ENCODE results near the gene ACE.

The ACE gene

DNA sequence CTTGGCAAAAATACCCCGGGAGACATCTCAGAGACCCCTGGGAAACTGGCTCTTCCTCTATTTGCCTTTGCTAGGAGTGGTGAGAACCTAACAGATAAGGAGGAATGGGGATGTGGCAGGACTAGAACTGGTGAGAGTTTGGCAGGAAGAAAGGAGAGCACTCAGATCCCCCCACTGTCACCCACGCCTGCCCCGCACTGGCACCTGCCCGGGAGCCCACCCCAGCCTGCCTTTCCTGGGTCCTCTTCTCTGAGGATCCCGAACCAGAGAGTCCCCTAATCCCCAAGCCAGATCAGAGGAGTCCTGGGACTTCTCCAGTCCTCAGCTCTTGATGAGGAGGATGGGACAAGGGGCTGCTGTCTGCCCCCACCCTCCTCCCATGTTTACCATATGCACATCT is 50.0 kb downstream of the ACE start:
- no peak overlapping the region for H3K9ac ChIP-seq (ENCODE audit: insufficient read length, low read depth)
- H3K4me3 ChIP-seq (ENCODE audit: insufficient read length, low read depth), result no peak overlapping the region
- H3K9me3 ChIP-seq (ENCODE audit: insufficient read depth, low read length), result no peaks in the 10 kb centered on the region
- no peak for DNase-seq (ENCODE audit: low read depth, low spot score)
- no peaks in the 10 kb centered on the region for H3K36me3 ChIP-seq (ENCODE audit: insufficient read depth, insufficient read length, low read length)
- H3K4me1 ChIP-seq (ENCODE audit: insufficient read depth, insufficient read length), result peaks cover 22% of the 10 kb centered on the region
- TF ChIP-seq SUZ12 (IDR thresholded peaks at IDR 0.05; ENCODE audit: extremely low read depth, insufficient read depth, insufficient read length) (no peak), YY1 (IDR thresholded peaks at IDR 0.05; ENCODE audit: insufficient read depth, insufficient read length) (no peak), ZNF274 (IDR thresholded peaks at IDR 0.05; ENCODE audit: low read depth, low read length) (no peak)
- H3K27me3 ChIP-seq (ENCODE audit: insufficient read depth, insufficient read length), result peaks cover 3% of the 10 kb centered on the region

DNA sequence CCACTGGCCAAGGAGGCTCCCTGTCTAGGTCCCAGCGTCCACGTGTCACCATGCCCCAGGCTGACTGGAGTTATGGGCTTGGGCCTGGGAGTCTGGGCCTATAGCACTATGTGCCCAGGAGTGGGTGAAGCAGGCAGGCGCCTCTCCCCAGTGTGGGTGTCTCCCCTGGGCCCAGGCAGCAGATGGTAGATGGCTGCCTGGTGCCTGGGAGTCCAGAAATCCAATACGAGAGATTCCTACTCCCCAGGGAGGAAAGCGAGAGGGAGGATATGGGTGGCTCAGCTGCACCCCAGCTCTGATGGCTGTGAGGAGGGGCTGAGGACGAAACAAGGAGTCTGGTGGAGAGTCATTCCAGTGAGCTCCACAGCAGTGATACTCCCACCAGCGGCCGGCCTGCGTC is 51.3 kb downstream of the ACE start:
- H3K4me1 ChIP-seq (ENCODE audit: insufficient read depth, insufficient read length), result peaks cover 18% of the 10 kb centered on the region
- DNase-seq (ENCODE audit: low read depth, low spot score), result no peak
- H3K9me3 ChIP-seq (ENCODE audit: insufficient read depth, low read length), result no peaks in the 10 kb centered on the region
- TF ChIP-seq ZNF274 (IDR thresholded peaks at IDR 0.05; ENCODE audit: low read depth, low read length), result no peak
- no peak for TF ChIP-seq YY1 (IDR thresholded peaks at IDR 0.05; ENCODE audit: insufficient read depth, insufficient read length)
- no peak for TF ChIP-seq SUZ12 (IDR thresholded peaks at IDR 0.05; ENCODE audit: extremely low read depth, insufficient read depth, insufficient read length)
- H3K9ac ChIP-seq (ENCODE audit: insufficient read length, low read depth), result no peak overlapping the region
- no peak overlapping the region for H3K4me3 ChIP-seq (ENCODE audit: insufficient read length, low read depth)
- H3K36me3 ChIP-seq (ENCODE audit: insufficient read depth, insufficient read length, low read length), result no peaks in the 10 kb centered on the region
- peaks cover 3% of the 10 kb centered on the region for H3K27me3 ChIP-seq (ENCODE audit: insufficient read depth, insufficient read length)

DNA sequence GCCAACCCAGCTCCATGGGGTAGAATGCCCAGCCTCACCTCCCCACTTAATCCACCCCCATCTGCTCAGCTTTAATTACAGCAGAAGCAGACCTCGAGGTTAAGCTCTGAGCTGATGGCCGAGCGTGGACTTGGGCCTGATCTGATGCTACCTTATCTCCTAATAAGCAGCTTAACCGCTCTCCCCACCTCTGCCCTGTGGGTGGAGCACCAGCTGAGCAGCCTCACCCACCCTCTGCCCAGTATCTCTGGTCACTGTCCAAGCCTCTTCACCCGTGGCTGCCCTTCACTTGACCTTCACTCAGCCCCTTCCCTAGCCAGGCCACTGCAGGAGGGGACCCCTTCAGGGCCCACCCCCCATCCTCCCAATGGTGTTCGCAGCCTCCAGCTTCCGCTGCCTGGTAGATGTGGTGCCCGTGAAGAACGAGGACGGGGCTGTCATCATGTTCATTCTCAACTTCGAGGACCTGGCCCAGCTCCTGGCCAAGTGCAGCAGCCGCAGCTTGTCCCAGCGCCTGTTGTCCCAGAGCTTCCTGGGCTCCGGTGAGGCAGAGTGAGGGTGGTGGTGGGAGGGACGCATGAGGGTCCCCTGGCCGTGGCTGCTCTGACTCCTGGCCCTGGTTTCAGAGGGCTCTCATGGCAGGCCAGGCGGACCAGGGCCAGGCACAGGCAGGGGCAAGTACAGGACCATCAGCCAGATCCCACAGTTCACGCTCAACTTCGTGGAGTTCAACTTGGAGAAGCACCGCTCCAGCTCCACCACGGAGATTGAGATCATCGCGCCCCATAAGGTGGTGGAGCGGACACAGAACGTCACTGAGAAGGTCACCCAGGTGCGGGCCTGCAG is 53.1 kb downstream of the ACE start:
- no peak overlapping the region for H3K9ac ChIP-seq (ENCODE audit: insufficient read length, low read depth)
- peaks cover 17% of the 10 kb centered on the region for H3K4me1 ChIP-seq (ENCODE audit: insufficient read depth, insufficient read length)
- no peak for TF ChIP-seq ZNF274 (IDR thresholded peaks at IDR 0.05; ENCODE audit: low read depth, low read length)
- no peak for TF ChIP-seq YY1 (IDR thresholded peaks at IDR 0.05; ENCODE audit: insufficient read depth, insufficient read length)
- TF ChIP-seq SUZ12 (IDR thresholded peaks at IDR 0.05; ENCODE audit: extremely low read depth, insufficient read depth, insufficient read length), result no peak
- H3K36me3 ChIP-seq (ENCODE audit: insufficient read depth, insufficient read length, low read length), result no peaks in the 10 kb centered on the region
- no peak overlapping the region for H3K4me3 ChIP-seq (ENCODE audit: insufficient read length, low read depth)
- no peaks in the 10 kb centered on the region for H3K27me3 ChIP-seq (ENCODE audit: insufficient read depth, insufficient read length)
- no peaks in the 10 kb centered on the region for H3K9me3 ChIP-seq (ENCODE audit: insufficient read depth, low read length)
- no peak for DNase-seq (ENCODE audit: low read depth, low spot score)

DNA sequence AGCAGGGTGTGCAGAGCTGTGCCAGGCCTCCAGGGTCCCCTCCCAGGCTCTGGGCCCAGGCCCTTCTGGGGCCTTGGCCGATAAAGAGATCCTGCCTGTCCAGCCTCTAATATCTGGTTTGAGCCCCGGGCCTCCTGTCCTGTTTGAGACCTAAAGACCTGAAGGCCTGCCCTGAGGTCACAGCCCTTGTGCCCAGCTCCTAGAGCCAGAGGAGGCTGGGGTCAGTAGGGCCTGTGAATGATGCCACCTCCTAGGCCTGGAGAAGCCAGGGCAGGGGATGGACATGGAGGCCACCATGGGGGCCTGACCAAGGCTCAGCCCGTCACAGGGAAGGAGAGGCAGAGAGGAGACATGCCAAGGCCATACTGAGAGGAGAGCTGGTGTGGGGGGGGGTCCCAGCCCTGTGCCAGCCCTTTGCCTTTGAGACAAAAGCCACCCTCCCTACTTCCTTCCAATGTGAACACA is 53.7 kb downstream of the ACE start:
- H3K9me3 ChIP-seq (ENCODE audit: insufficient read depth, low read length), result no peaks in the 10 kb centered on the region
- no peaks in the 10 kb centered on the region for H3K27me3 ChIP-seq (ENCODE audit: insufficient read depth, insufficient read length)
- no peak for TF ChIP-seq ZNF274 (IDR thresholded peaks at IDR 0.05; ENCODE audit: low read depth, low read length)
- TF ChIP-seq SUZ12 (IDR thresholded peaks at IDR 0.05; ENCODE audit: extremely low read depth, insufficient read depth, insufficient read length), result no peak
- TF ChIP-seq YY1 (IDR thresholded peaks at IDR 0.05; ENCODE audit: insufficient read depth, insufficient read length), result no peak
- H3K4me3 ChIP-seq (ENCODE audit: insufficient read length, low read depth), result no peak overlapping the region
- DNase-seq (ENCODE audit: low read depth, low spot score), result no peak
- no peaks in the 10 kb centered on the region for H3K36me3 ChIP-seq (ENCODE audit: insufficient read depth, insufficient read length, low read length)
- no peak overlapping the region for H3K9ac ChIP-seq (ENCODE audit: insufficient read length, low read depth)
- peaks cover 13% of the 10 kb centered on the region for H3K4me1 ChIP-seq (ENCODE audit: insufficient read depth, insufficient read length)

DNA sequence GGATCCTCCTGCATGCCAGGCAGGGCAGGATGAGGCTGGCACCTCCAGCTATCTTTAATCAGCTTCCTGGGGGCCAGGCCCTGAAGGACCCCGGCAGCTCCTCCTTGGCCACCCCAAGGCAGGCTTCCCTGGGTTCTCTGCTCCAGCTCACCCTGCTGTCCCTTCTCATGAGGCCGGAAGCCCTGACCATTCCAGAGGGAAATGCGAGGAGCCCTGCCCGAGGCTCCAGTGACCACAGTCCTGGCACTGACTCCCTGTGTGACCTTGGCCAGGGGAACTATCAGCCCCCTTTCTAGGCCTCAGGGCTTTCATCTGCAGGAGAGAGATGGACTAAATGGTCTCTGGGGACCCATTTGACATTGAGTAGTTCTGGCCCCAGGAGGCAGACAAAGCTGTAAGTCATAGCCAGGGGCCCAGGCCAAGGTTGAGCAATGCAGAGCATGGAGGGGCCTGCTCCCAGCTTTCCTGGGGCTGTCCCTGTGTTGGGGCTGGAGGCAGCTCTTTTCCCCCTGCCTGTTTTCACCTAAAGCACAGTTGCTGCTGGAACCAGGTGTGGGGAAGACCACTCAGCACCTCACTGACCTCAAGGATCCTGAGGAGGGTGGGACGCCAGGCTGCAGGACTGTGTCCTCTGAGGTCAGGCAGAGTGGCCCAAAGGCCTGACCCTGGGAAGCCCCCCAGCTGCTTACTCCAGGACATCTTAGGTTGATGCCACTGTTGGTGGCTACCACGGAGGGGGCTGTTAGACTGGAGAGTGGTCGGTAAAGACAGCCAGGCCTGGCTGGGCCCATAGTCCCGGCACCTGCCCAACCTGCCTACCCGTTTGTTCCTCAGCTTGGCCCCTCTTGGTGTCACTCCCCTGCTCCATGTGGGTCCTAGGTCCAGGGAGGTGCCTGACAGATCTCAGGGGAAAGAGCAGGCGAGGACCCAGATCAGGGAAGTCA is 54.4 kb downstream of the ACE start:
- Histone ChIP-seq H3K27me3 (ENCODE audit: insufficient read depth, insufficient read length) (no peaks in the 10 kb centered on the region), H3K36me3 (ENCODE audit: insufficient read depth, insufficient read length, low read length) (no peaks in the 10 kb centered on the region), H3K9me3 (ENCODE audit: insufficient read depth, low read length) (no peaks in the 10 kb centered on the region), H3K4me1 (ENCODE audit: insufficient read depth, insufficient read length) (peaks cover 12% of the 10 kb centered on the region), H3K9ac (ENCODE audit: insufficient read length, low read depth) (no peak overlapping the region), H3K4me3 (ENCODE audit: insufficient read length, low read depth) (no peak overlapping the region)
- TF ChIP-seq YY1 (IDR thresholded peaks at IDR 0.05; ENCODE audit: insufficient read depth, insufficient read length), result no peak
- TF ChIP-seq ZNF274 (IDR thresholded peaks at IDR 0.05; ENCODE audit: low read depth, low read length), result no peak
- no peak for TF ChIP-seq SUZ12 (IDR thresholded peaks at IDR 0.05; ENCODE audit: extremely low read depth, insufficient read depth, insufficient read length)
- DNase-seq (ENCODE audit: low read depth, low spot score), result no peak

DNA sequence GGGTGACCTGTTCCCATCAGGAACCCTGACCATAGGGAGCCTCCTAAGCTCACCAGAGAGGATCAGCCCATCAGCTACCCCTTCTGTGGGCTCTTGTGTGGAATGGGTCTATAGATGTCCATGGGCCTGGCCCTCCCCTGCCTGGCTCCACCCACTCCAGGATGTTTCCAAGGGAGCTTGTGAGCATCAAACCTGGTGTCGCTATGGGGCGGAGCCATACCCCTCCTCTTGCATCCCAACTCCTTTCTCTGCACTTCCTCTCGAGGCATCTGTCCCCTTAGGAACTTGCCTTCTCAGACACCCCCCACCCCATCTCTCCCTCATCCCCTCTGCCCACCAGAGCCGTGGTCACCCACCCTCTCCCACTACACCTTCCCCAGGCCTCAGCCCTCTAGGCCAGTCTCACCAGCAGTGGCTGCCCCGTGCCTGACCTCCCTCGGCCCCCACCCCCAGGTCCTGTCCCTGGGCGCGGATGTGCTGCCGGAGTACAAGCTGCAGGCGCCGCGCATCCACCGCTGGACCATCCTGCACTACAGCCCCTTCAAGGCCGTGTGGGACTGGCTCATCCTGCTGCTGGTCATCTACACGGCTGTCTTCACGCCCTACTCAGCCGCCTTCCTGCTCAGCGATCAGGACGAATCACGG is 56.7 kb downstream of the ACE start:
- Histone ChIP-seq H3K4me1 (ENCODE audit: insufficient read depth, insufficient read length) (peaks cover 2% of the 10 kb centered on the region), H3K9me3 (ENCODE audit: insufficient read depth, low read length) (no peaks in the 10 kb centered on the region), H3K27me3 (ENCODE audit: insufficient read depth, insufficient read length) (no peaks in the 10 kb centered on the region), H3K4me3 (ENCODE audit: insufficient read length, low read depth) (no peak overlapping the region), H3K36me3 (ENCODE audit: insufficient read depth, insufficient read length, low read length) (no peaks in the 10 kb centered on the region), H3K9ac (ENCODE audit: insufficient read length, low read depth) (no peak overlapping the region)
- TF ChIP-seq YY1 (IDR thresholded peaks at IDR 0.05; ENCODE audit: insufficient read depth, insufficient read length) (no peak), SUZ12 (IDR thresholded peaks at IDR 0.05; ENCODE audit: extremely low read depth, insufficient read depth, insufficient read length) (no peak), ZNF274 (IDR thresholded peaks at IDR 0.05; ENCODE audit: low read depth, low read length) (no peak)
- no peak for DNase-seq (ENCODE audit: low read depth, low spot score)
